HG02938 (cell line): ENCODE measurements around the gene ARVCF.
"Not testable (repeated sequence)": the region's sequence is repeated elsewhere in the genome, so short reads cannot be mapped to it uniquely, and the experiment has no call there.

Source experiments
- ATAC-seq: cut with Tn5 transposase; IDR thresholded peaks from one replicate; pipeline ENCODE4 v1.9.1; 2021; ENCODE audit warnings: mild to moderate bottlenecking, moderate library complexity; ENCODE audit not compliant: unreplicated experiment

Gene ARVCF

DNA sequence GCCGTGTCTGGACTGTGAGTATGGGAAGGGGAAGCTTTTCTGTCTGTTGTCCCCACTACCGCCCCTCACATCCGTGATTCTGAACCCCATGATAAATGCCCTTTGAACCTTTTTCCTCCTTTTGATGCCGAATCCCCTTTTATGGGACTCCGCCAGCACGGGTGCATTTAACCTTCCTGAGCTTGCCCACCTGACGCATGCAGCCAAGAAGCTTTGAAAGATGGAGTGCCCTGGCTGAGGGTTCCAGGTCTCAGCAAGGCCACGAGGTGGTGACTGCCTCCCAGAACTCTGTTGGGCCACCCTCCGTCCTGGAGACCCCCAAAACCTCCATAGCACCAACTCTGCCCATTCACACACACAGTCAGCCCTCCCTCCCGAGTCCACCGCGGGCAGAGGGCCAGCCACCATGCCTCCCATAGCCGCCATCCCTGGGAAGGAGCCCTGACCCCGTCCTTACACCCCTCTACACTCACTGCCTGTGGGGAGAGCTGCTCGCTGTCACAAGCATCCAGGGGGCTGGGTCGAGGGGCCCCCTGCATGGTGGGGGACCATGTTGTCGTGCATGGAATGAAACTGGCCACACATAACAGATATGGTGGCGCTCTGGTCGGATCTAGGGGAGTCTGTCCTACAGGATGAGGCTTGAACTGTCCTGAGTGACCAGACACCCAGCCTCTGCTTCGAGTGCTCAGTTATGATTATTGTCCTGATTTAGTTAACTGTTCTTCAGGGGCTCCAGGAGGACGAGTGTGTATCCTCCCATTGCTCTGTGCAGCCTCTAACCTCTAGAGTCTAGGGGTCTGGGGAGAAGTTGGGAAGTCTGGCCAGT, 75.9 kb downstream of the ARVCF start:
- no peak for ATAC-seq

DNA sequence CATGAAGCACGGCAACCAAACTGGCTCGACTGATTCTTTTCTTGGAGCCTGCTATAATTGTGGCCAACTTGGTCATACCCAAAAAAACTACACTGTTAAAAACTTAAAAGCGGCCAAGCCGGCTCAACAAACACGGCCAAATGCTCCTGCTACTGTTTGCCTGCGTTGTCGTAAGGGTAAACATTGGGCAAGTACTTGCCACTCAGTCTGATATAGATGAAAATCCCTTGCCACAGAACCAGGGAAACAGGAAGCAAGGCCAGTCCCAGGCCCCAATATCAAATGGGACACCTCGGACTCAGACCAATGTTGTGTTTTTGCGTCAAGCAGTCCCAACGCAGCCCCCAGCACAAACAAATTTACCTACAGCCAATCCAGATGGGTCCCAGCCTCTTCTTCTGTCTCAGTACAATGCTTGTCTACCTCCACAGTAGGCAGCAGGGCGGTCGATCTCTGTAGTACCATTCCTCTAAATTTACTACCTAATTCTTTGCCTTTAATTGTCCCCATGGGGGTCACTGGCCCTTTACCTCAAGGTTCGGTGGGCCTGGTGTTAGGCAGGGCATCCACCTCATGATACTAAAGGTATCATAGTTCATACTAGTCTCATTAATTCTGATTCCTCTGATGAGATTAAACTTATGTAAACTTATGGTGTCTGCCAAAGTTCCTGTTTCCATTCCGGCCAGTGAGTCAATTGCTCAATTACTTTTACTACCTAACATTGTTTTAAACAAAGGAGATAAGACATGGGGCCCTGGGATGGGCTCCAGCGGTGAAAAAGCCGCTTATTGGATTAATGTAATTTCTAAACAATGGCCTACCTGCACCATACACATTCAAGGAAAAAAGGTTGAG, 78.8 kb downstream of the ARVCF start:
- no peak for ATAC-seq

- no peak for ATAC-seq
Measured at GRCh38 chr22:19936513-19936912, 80.1 kb downstream of the ARVCF start.

- not testable (repeated sequence) for ATAC-seq
Measured at GRCh38 chr22:19935123-19935718, 81.4 kb downstream of the ARVCF start.

DNA sequence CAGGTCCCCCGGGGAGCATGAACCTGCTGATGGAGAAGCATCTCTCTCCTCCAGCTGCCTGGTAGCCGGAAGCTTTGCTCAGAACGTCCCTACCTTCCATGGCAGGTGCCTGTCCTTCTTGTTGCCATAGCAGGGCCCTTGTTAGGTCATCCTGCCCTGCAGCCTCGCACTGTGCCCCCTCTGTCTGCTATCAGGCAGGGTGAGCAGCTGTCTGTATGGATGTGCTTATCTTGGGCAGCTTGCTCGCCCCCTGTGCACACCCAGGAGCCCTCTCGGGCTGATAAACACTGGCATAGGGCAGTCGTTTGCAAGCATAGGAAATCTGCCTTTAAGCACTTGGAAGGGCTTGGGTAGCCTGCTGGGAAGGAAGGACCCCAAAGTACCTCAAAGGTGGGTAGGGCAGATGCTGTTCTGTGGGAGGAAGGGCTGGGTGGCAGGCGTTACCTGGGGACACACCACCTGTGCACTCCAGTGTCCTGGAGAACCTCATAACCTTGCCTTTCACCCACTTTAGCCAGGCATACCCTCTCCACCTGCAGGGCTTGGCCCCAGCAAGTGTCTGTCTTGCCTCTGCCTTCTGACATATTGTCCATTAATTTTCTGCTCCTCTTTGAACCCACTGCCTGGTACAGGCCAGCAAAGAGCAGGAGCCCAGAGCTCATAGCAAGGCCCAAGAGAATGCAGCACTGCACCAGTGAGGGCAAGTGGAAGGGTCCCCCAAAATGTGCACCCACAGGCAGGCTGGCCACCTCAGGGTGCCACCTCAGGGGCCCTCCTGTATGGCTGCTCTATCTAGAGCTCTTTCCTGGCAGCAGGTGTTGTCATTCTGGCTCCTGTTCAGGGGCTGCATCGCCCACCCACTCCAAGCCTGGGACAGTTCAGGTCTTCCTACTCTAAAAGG, 83.0 kb downstream of the ARVCF start:
- ATAC-seq: no peak

GRCh38 chr22:19932367-19933206, 84.0 kb downstream of the ARVCF start:
- ATAC-seq: no peak

DNA sequence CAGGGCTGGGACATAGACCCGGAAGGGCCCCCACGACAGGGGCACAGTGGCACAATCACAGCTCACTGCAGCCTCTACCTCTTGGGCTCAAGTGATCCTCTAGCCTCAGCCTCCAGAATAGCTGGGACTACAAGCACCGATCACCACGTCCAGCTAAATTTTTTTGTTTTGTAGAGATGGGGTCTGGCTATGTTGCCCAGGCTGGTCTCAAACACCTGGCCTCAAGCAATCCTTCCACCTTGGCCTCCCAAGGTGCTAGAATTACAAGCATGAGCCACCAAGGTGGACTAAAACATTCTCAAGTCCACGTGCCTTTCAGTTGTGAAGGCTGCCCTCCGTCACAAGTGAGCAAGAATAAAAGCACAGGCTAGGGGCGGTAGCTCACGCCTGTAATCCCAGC, 85.1 kb downstream of the ARVCF start:
- no peak for ATAC-seq

DNA sequence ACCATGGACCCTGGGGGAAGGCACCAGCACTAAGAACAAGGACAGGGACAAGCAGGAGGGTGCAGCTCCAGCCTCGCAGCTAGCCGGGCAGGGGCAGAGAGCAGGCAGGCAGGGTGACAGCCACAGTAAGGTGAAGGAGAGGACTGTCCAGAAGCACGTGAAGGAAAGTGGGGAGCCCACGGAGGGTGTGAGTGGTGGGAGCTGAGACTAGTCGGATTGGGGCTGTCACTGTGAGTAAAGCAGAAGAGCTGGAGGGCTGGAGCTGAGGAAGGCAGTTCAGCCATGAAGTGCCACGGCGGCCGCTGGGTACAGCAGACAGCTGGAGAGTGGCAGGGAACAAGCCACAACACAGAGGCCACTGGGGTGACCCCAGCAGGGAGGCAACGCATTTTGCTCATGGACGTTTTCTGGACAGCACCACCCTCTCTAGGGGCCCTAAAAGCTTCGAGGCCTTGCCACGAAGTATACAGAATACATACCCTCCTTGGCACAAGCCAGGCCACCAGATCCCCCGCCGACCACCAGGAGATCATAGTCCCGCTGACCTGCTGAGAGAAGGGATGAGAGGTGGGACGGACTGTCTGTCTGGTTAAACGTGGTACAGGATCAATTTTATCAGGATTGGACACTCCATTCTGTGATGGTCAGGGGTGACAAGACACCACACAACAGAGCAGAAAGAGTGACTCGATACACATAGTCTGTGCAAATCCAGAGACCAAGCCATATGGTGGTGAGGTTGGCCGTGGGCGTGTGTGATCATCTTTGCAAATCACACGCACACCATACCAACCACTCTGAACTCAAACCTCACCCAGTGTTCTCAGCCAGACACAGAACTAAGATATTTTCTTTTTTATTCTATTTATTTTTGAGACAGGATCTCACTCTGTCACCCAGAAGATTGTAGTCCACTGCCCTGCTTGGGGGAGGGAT, 85.8 kb downstream of the ARVCF start:
- no peak for ATAC-seq

DNA sequence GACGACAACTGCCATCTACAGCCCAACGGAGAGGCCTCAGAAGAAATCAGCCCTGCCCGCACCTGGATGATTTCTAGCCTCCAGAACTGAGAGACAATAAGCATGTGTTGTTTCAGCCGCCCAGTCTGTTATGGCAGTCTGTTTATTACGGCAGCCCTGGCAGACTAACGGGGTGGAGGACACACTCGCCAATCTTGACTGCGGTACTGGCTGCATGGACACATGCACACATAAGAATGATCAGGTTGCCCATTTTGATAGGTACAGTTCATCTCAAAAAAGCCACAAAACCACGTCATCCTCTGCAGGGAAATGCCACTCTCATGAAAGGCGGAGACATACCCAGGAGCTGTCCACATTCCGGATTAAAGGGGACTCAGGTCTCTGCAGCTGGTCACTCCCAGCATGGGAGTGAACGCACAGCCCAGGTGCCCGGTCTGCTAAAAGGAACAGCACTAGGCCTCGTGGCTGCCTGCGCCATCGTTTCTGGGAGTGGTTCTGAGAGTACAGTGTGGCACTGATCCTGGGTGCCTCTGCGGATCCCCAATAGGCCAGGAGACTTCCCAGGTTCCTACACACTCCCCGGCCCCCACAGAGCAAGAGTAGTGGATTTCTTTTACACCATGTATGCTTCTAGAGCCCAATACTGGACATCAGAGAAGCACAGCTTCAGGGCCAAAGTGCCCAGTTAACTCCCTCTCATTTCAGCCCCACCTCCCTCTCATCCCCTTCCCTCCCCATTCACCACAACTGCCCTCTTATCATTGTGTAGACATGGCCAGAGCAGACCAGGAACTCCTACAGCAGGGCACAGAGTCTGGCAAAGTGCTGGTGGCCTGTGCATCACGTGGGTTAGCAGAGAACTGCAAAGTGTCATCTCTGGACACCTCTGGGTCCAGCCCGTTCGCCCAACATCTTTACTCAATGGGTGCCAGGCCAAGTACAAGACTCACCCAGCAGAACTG, 86.8 kb downstream of the ARVCF start:
- ATAC-seq: no peak

DNA sequence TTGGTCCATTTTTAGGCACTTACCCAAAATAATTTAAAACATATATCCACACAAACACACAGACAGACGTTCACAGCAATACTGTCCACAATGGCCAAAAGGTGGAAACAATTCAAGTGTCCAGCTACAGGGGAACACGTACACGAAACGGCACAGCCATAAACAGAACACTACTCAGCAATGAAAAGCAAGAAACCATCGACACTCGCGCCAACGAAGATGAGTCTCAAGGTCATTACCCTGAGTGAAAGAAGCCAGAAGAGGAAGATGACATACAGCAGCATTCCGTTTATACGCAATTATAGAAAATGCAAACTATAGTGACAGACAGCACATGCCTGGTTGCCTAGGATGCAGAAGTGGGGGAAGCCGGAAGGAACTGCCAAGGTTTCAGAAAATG, 88.4 kb downstream of the ARVCF start:
- no peak for ATAC-seq

GRCh38 chr22:19927696-19928095, 88.9 kb downstream of the ARVCF start:
- ATAC-seq: no peak

DNA sequence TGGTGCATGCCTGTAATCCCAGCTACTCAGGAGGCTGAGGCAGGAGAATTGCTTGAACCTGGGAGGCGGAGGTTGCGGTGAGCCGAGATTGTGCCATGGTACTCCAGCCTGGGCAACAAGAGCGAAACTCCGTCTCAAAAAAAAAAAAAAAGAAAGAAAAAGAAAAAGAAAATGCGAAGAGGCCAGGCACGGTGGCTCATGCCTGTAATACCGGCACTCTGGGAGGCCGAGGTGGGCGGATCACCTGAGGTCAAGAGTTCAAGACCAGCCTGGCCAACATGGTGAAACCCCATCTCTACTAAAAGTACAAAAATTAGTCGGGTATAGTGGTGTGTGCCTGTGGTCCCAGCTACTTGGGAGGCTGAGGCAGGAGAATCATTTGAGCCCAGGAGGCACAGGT, 90.6 kb downstream of the ARVCF start:
- not testable (repeated sequence) for ATAC-seq

DNA sequence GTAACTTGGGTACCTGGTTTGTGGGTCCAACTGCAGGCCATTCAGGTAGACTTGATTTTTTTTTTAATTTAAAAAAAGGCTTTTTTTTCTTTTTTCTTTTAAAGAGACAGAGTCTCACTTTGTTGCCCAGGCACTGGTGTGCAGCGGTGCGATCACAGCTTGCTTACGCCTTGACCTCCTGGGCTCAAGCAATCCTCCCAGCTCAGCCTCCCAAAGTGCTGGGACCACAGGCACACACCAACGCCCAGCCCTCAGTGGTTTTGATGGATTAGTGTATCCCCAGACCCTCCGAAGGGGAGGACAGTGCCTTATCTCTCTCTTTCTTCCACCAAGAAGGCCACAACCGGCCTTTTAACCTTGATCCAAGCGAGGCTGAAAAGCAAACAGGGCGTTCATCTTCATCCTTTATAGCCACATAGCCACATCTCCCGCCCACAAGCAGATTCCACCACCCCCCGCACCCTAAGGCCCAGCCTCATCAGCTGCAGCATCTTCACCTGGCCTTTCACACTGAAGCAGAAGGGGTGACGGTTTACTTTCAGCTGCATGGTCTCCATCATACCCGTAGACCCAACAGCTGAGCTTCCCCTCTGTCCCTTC, 92.6 kb downstream of the ARVCF start:
- ATAC-seq: no peak

- no peak for ATAC-seq
Measured at GRCh38 chr22:19921544-19922081, 95.0 kb downstream of the ARVCF start.
